Fibroblast of lung (primary cell): ENCODE results near the gene GPHN. TPM values are rescaled to one million over a fixed set of nuclear protein-coding genes. Genes with fewer than 3 reads are reported as not detected.

ENCODE experiments used
- DNase-seq, 2 donors: peaks; one replicate each; pipeline versions ENCODE4 v3.0.0 to v3.0.0-alpha.2; 2010; ENCODE audit warnings: low read depth in 2 of 2
- H2AFZ ChIP-seq: 2 replicates; pipeline ENCODE4 v1.5.1; 2012; ENCODE audit warnings: low read length, control low read depth, inconsistent platforms
- H3K27ac ChIP-seq: 2 replicates; pipeline ENCODE4 v1.5.1; 2011; ENCODE audit warnings: low read length, control low read depth; ENCODE audit not compliant: insufficient read depth
- H3K27me3 ChIP-seq: 2 replicates; pipeline ENCODE4 v1.5.1; 2011; ENCODE audit warnings: mild to moderate bottlenecking, low read length; ENCODE audit not compliant: control insufficient read depth, insufficient read depth
- H3K36me3 ChIP-seq: 2 replicates; pipeline ENCODE4 v1.5.1; 2011; ENCODE audit warnings: low read length; ENCODE audit not compliant: control insufficient read depth, insufficient read depth
- H3K4me1 ChIP-seq: 2 replicates; pipeline ENCODE4 v1.5.1; 2011; ENCODE audit warnings: low read length; ENCODE audit not compliant: control insufficient read depth, insufficient read depth; ENCODE audit errors: extremely low read depth
- H3K4me2 ChIP-seq: 2 replicates; pipeline ENCODE4 v1.5.1; 2011; ENCODE audit warnings: low read length, control low read depth; ENCODE audit not compliant: insufficient read depth; ENCODE audit errors: extremely low read depth
- H3K4me3 ChIP-seq, 4 experiments: fragments of 200-600 bp in 1 of 4; sonication (generic) in 1 of 4; replicated peaks in 1 of 4; 2 replicates each; pipeline ENCODE4 v1.5.1; 2011 to 2016; ENCODE audit warnings: low read length in 4 of 4, low read depth in 3 of 4, mild to moderate bottlenecking in 3 of 4, control low read depth in 2 of 4, inconsistent platforms in 1 of 4, mixed read lengths in 1 of 4; ENCODE audit not compliant: insufficient read depth in 1 of 4; ENCODE audit errors: control extremely low read depth in 1 of 4
- H3K79me2 ChIP-seq: 2 replicates; pipeline ENCODE4 v1.5.1; 2012; ENCODE audit warnings: mild to moderate bottlenecking, low read length, inconsistent platforms; ENCODE audit not compliant: control insufficient read depth, insufficient read depth
- H3K9ac ChIP-seq: 2 replicates; pipeline ENCODE4 v1.5.1; 2011; ENCODE audit warnings: mild to moderate bottlenecking, low read length, control low read depth; ENCODE audit not compliant: insufficient read depth
- H3K9me3 ChIP-seq: 2 replicates; pipeline ENCODE4 v1.5.1; 2012; ENCODE audit warnings: low read depth, low read length; ENCODE audit not compliant: control insufficient read depth, insufficient read depth
- H4K20me1 ChIP-seq: 2 replicates; pipeline ENCODE4 v1.5.1; 2011; ENCODE audit warnings: low read length; ENCODE audit not compliant: control insufficient read depth, insufficient read depth; ENCODE audit errors: extremely low read depth
- CTCF ChIP-seq, 2 donors: IDR thresholded peaks in 1 of 2; conservative IDR thresholded peaks in 1 of 2; 1 replicate in 1 of 2; 2 replicates in 1 of 2; pipeline ENCODE4 v1.5.1; 2011 to 2012; ENCODE audit warnings: low read length in 2 of 2, control low read depth in 1 of 2, inconsistent platforms in 1 of 2, low read depth in 1 of 2, mild to moderate bottlenecking in 1 of 2
- EZH2 ChIP-seq: IDR thresholded peaks from 2 replicates; pipeline ENCODE4 v1.5.1; 2012; ENCODE audit warnings: low read length, control low read depth, mild to moderate bottlenecking; ENCODE audit errors: missing control alignments
- polyA plus RNA-seq, 2 donors: library from polyadenylated mRNA; depleted of rRNA in 1 of 2; stranded (reverse) in 1 of 2; unstranded in 1 of 2; fragments of >200 nt; gene quantifications; 2 replicates each; pipeline ENCODE4 v1.2.1, GENCODE V29; 2011 to 2012; ENCODE audit warnings: missing spikeins in 1 of 2
- total RNA-seq: library from RNA; depleted of rRNA; stranded (reverse); fragments of >200 nt; gene quantifications from 2 replicates; pipeline ENCODE4 v1.2.1, GENCODE V29; 2014

GPHN gene
- total and polyA plus RNA-seq, 2 donors (not counting 1 experiment from before 2014, with no cell fraction given): 8.3 to 13.9 TPM

- H3K79me2 ChIP-seq: no peaks in the 10 kb centered on the region
- H3K4me2 ChIP-seq: no peak overlapping the region
- peak; percentile 38 to 70 for DNase-seq
- H3K36me3 ChIP-seq: no peaks in the 10 kb centered on the region
- no peak overlapping the region for H2AFZ ChIP-seq
- H3K4me1 ChIP-seq: no peaks in the 10 kb centered on the region
- H3K9me3 ChIP-seq: no peaks in the 10 kb centered on the region
- TF ChIP-seq CTCF (conservative IDR thresholded peaks at IDR 0.05 in 1 of 2, IDR thresholded peaks at IDR 0.05 in 1 of 2; ENCODE audit: low read depth in 1 of 2, low read length in 2 of 2) (peak; percentile 82 to 89), EZH2 (no peak)
- no peaks in the 10 kb centered on the region for H4K20me1 ChIP-seq
- H3K27ac ChIP-seq: no peak overlapping the region
- H3K27me3 ChIP-seq: no peaks in the 10 kb centered on the region
- no peak overlapping the region for H3K9ac ChIP-seq
- no peak overlapping the region for H3K4me3 ChIP-seq
Observed at GRCh38 chr14:67166450-67166853, 658.5 kb downstream of the GPHN start.

GRCh38 chr14:67167420-67168109, 659.6 kb downstream of the GPHN start:
- H2AFZ ChIP-seq: no peak overlapping the region
- H3K79me2 ChIP-seq: no peaks in the 10 kb centered on the region
- no peaks in the 10 kb centered on the region for H3K9me3 ChIP-seq
- H3K4me1 ChIP-seq: no peaks in the 10 kb centered on the region
- H3K36me3 ChIP-seq: no peaks in the 10 kb centered on the region
- H3K27me3 ChIP-seq: no peaks in the 10 kb centered on the region
- no peaks in the 10 kb centered on the region for H4K20me1 ChIP-seq
- peak in 1 of 2 donors; percentile 63 for DNase-seq
- no peak overlapping the region for H3K27ac ChIP-seq
- H3K4me3 ChIP-seq: no peak overlapping the region
- no peak overlapping the region for H3K4me2 ChIP-seq
- H3K9ac ChIP-seq: no peak overlapping the region
- TF ChIP-seq EZH2 (no peak), CTCF (conservative IDR thresholded peaks at IDR 0.05 in 1 of 2, IDR thresholded peaks at IDR 0.05 in 1 of 2; ENCODE audit: low read depth in 1 of 2, low read length in 2 of 2) (no peak)

- H3K4me3 ChIP-seq: no peak overlapping the region
- H3K9me3 ChIP-seq: no peaks in the 10 kb centered on the region
- no peak overlapping the region for H3K9ac ChIP-seq
- no peaks in the 10 kb centered on the region for H4K20me1 ChIP-seq
- no peak overlapping the region for H3K27ac ChIP-seq
- no peaks in the 10 kb centered on the region for H3K79me2 ChIP-seq
- H3K36me3 ChIP-seq: no peaks in the 10 kb centered on the region
- TF ChIP-seq EZH2 (no peak), CTCF (conservative IDR thresholded peaks at IDR 0.05 in 1 of 2, IDR thresholded peaks at IDR 0.05 in 1 of 2; ENCODE audit: low read depth in 1 of 2, low read length in 2 of 2) (no peak)
- no peaks in the 10 kb centered on the region for H3K4me1 ChIP-seq
- no peak overlapping the region for H2AFZ ChIP-seq
- no peaks in the 10 kb centered on the region for H3K27me3 ChIP-seq
- no peak overlapping the region for H3K4me2 ChIP-seq
- no peak for DNase-seq
Observed at GRCh38 chr14:67168110-67168441, 660.1 kb downstream of the GPHN start.
